ENCODE results near the gene PLXNB3.

PLXNB3 gene

DNA sequence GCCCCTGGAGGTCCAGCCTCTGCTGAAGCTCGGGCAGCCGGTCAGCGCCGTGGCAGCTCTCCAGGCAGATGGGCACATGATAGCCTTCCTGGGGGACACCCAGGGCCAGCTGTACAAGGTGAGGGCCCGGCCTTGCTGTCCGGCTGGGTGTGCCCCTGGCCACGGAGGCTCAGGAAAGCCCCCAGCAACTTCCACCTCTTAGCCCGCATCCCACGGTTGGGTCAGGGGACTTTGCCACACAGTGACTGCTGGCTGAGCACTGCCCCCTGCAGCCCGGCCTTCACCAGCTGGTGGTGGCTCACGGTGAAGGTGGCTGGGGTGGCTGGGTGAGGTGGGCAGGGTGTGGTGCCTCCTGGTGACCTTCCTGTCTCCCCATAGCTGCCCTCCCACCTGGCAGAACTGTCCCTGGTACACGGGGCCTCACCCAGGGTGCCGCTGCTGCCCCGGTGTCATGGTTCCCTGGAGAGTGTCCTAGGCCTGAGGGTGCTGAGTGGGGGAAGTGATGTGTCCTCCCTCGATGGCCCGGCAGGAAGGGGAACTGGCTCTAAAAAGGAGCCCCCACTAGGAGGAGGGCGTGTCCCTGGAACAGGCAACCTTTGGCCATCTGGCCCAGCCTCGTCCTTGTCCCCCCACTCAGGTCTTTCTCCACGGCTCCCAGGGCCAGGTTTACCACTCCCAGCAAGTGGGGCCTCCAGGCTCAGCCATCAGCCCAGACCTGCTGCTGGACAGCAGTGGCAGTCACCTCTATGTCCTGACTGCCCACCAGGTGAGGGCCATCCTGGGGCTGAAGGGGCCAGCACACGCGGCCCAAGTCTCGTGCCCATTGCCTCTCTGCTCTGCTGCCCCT is 4.5 kb downstream of the PLXNB3 start:
- no peak overlapping the region for H3K4me3 ChIP-seq (ENCODE audit: control insufficient read depth, low read depth, low read length)
- no peak for DNase-seq (ENCODE audit: low read depth)
- TF ChIP-seq CTCF (IDR thresholded peaks at IDR 0.05; ENCODE audit: control insufficient read depth, insufficient read depth, low read depth, low read length, missing control alignments), result no peak

GRCh38 chrX:153769158-153769864 is 5.3 kb downstream of the PLXNB3 start:
- TF ChIP-seq CTCF (IDR thresholded peaks at IDR 0.05; ENCODE audit: control insufficient read depth, insufficient read depth, low read depth, low read length, missing control alignments), result no peak
- no peak for DNase-seq (ENCODE audit: low read depth)
- H3K4me3 ChIP-seq (ENCODE audit: control insufficient read depth, low read depth, low read length), result no peak overlapping the region

GRCh38 chrX:153769865-153770600 is 6.0 kb downstream of the PLXNB3 start:
- TF ChIP-seq CTCF (IDR thresholded peaks at IDR 0.05; ENCODE audit: control insufficient read depth, insufficient read depth, low read depth, low read length, missing control alignments), result no peak
- DNase-seq (ENCODE audit: low read depth), result no peak

GRCh38 chrX:153770601-153771414 is 6.8 kb downstream of the PLXNB3 start:
- H3K4me3 ChIP-seq (ENCODE audit: control insufficient read depth, low read depth, low read length), result no peak overlapping the region
- no peak for DNase-seq (ENCODE audit: low read depth)
- no peak for TF ChIP-seq CTCF (IDR thresholded peaks at IDR 0.05; ENCODE audit: control insufficient read depth, insufficient read depth, low read depth, low read length, missing control alignments)

More at GRCh38 chrX:153769865-153770600, 6.0 kb downstream of the PLXNB3 start:
- no peak overlapping the region for H3K4me3 ChIP-seq (ENCODE audit: control insufficient read depth, low read depth, low read length)

- no peak for DNase-seq (ENCODE audit: low read depth)
- H3K4me3 ChIP-seq (ENCODE audit: control insufficient read depth, low read depth, low read length), result no peak overlapping the region
- no peak for TF ChIP-seq CTCF (IDR thresholded peaks at IDR 0.05; ENCODE audit: control insufficient read depth, insufficient read depth, low read depth, low read length, missing control alignments)
Observed at GRCh38 chrX:153771415-153772315, 7.6 kb downstream of the PLXNB3 start.
